VCaP (cell line): ENCODE results near the gene PCCB.

ENCODE experiments used
- H3K27ac ChIP-seq: fragments of 450-650 bp; 2 replicates; pipeline ENCODE4 v1.5.1; 2017
- TF ChIP-seq, protein P1 (sequence below): fragments of 450-650 bp; conservative IDR thresholded peaks from 2 replicates; pipeline ENCODE4 v1.5.1; 2017; ENCODE audit warnings: mild to moderate bottlenecking, moderate library complexity

PCCB gene

DNA sequence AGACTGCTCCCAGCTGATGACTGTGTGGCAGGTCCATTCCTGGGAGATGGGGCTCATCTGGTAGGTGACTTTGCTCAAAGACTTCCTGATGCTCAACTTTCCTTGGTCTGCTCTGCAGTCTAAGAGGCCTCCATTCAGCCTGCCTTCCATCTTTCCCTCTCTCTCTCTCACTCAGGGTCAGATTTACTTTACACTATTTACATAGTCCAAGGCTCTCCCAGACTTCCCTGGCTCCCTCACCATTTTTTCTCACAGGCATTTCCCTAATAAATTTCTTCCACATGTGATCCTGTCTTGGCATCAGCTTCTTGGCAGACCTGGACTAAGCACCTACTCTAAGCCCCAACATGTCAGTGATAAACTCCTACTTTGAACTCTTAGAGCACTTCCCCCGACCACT lies 13.0 kb upstream of the PCCB start:
- TF ChIP-seq, protein P1, sequence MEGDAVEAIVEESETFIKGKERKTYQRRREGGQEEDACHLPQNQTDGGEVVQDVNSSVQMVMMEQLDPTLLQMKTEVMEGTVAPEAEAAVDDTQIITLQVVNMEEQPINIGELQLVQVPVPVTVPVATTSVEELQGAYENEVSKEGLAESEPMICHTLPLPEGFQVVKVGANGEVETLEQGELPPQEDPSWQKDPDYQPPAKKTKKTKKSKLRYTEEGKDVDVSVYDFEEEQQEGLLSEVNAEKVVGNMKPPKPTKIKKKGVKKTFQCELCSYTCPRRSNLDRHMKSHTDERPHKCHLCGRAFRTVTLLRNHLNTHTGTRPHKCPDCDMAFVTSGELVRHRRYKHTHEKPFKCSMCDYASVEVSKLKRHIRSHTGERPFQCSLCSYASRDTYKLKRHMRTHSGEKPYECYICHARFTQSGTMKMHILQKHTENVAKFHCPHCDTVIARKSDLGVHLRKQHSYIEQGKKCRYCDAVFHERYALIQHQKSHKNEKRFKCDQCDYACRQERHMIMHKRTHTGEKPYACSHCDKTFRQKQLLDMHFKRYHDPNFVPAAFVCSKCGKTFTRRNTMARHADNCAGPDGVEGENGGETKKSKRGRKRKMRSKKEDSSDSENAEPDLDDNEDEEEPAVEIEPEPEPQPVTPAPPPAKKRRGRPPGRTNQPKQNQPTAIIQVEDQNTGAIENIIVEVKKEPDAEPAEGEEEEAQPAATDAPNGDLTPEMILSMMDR, result no peak
- H3K27ac ChIP-seq, result no peak overlapping the region

DNA sequence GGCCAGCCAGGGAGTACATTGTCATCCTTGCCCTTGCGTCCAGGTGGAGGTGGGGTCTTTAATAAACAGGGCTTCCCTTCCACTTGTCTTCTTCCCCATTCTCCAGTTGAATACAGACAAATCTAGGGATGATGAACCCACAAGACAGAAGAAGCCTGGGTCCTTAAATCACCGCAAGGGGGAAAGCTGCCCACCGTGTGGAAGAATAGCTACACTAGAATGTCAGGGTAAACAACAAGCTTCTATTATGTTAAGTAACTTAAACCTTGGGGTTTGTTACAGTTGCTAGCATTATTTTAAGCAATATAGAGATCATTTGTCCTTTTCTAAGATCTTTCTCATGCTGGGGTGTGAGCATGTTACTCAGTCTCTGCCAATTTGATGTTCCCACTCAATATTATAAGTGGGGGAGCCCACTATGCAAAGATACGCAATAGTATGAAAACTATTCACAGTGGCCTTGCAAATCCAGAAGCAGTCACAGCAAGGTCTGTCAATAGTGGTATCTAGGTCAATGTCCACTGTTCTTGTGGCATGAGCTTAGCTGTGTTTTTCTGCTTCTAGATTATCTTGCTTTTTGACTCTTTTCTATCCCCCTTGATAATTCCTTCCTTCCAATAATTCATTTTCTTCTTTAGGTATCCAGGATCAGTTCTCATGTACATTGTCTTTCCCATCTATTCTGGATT lies 12.0 kb upstream of the PCCB start:
- TF ChIP-seq, protein P1, result no peak
- H3K27ac ChIP-seq, result no peak overlapping the region

DNA sequence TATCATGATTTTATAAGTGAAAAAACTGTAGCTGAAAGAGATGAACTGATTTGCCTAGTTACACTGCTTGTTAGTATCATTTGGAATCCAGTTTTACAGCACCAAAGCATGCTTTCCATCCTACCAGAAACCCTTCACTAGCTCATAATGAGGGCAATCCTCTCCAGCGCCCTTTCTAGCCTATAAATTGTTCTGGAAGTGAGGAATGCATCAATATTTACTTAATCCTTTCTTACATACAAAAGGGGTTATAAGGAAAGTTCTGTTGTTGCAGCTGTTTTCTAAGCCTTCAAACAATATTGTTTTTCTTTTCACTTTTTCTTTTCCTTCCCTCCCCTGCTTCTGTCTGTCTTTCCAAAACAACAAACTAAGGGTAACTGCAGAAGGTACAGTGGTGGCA lies 11.0 kb upstream of the PCCB start:
- 0 out of 2 replicates have a peak overlapping the region, but pooled peaks have one; percentile 14 for H3K27ac ChIP-seq
- TF ChIP-seq, protein P1, result no peak

DNA sequence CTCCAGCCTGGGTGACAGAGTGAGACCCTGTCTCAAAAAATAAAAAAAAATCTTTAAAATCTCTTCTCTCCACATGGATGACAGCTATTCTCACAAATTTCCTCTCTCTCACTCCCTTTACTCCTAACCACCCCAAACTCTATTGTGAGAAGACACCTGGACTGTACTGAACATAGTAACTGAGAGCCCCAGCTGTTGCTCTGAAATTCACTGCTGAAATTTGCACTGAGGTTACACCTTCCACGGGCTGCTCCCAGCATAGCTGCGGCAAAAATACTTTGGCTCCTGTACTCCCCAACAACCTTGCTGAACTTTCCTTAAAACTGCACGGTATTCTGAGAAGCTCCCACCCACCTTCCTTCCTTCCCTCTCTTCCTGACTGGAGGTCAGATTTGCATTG lies 4.4 kb upstream of the PCCB start:
- TF ChIP-seq, protein P1, result no peak
- no peak overlapping the region for H3K27ac ChIP-seq

DNA sequence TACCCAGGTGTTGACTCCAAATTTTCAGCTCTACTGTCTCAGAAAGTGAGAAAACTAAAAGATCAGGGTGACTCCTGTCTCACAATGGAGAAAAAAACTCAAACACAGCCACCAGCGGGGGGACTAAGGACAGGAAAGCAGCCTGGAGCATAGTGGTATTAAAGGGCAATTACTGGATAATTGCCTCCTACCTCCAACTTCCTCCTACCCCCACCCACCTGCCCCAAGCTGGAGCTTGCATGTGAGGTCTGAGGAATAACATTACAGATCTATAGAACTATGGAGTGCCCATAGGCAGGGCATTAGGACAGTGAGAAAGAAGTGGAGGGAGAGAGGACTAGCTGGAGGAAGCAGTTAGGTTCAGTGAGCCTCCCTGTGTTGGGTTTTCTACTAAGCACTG lies 2.7 kb upstream of the PCCB start:
- TF ChIP-seq, protein P1, result no peak
- no peak overlapping the region for H3K27ac ChIP-seq

DNA sequence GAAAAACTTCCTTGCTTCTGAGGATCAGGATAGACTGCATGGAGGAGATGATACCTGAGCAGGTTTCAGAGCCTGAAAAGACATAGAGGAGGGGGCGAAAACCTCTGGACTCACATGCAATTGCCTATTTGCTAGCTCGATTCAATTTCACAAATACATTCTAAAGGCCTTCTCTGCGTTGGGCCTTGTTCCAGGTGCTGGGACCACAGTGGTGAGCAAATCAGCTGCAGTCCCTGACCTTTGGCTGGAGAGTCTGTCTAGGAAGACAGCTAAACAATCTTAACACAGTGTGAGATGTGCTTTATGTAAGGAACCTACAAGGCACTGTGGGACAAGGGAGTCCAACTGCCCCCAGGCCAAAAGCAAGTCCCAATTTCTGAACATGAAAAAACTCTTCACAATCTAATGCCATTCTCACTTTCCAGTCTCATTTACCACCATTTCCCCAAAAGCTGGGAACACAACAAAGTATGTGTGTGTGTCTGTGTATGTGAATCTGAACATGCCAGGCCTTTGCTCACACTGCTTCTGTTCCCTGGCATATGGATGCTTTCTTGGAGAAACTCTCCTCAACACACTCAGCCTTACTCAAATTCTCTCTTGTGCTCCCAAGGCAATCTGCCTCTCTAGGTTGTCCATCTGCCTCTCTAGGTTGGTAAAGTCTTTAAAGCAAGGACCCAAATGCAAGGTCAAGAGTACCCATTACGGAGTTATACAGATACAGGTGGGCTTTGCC lies 2.1 kb upstream of the PCCB start:
- TF ChIP-seq, protein P1, result no peak
- H3K27ac ChIP-seq, result no peak overlapping the region

DNA sequence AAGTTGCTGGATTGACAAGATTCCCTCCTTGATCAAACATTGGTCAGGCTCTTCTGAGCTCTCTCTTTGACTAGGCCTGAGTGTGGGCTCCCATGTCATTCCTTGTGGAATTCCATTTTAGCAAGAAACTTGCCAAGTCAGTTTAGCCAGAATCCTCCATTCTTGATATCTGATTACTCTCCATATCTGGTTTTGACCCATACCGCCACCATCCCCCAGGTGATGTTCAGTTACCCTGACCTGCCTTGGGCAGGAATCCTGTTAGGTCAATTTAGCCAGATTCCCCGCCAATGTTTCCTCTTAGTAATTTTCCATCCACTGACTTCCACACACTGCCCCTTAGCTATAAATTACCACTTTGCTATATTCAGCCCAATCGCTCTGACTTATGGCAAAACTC lies 1.0 kb upstream of the PCCB start:
- no peak overlapping the region; the same call in 1 of the 2 replicates for H3K27ac ChIP-seq
- TF ChIP-seq, protein P1, result no peak
